Muscle of back (tissue), 11 donors: ENCODE results near the gene PSEN1. TPM values are rescaled to one million over a fixed set of nuclear protein-coding genes. Genes with fewer than 3 reads are reported as not detected.

Experiments used
- DNase-seq, 3 donors: peaks; one replicate each; pipeline versions ENCODE4 v3.0.0 to v3.0.0-alpha.2; 2013
- polyA plus RNA-seq, 10 donors: library from polyadenylated mRNA; unstranded; fragments of 120-200 nt; gene quantifications; one replicate each; pipeline ENCODE4 v1.2.1, GENCODE V29; 2013; ENCODE audit not compliant: insufficient read length in 10 of 10

Gene PSEN1
- polyA plus RNA-seq, 10 donors = 27.8 to 35.6 (median 31.7) TPM

- DNase-seq = no peak
These were observed 101.6 kb downstream of the PSEN1 start for GRCh38 chr14:73237786-73238423.

DNA sequence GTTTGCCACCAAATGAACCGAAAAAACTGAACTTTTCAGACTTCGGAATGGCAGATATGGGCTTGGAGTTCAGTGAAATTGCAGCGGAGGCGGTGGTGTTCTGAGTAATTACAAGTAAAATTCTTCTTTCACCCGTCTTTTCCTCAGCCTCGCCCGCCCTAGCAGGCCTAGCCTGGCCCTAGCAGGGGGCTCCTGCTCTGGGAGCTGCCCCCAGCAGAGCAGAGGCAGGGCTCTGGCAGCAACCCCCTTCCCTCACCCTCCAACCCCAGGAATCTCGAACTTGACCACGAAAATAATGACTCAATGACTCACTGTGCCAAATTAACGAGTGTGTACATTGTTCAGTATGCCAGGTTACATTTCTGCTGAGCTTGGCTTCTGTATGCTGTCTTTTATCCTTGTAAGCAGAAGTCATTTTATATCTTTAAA lies 102.1 kb downstream of the PSEN1 start:
- peak in 1 of 3 donors; percentile 56 for DNase-seq

GRCh38 chr14:73238941-73239340 lies 102.6 kb downstream of the PSEN1 start:
- DNase-seq = no peak

GRCh38 chr14:73239393-73240241 lies 103.3 kb downstream of the PSEN1 start:
- DNase-seq = peak in 2 of 3 donors; percentile 39 to 68

DNA sequence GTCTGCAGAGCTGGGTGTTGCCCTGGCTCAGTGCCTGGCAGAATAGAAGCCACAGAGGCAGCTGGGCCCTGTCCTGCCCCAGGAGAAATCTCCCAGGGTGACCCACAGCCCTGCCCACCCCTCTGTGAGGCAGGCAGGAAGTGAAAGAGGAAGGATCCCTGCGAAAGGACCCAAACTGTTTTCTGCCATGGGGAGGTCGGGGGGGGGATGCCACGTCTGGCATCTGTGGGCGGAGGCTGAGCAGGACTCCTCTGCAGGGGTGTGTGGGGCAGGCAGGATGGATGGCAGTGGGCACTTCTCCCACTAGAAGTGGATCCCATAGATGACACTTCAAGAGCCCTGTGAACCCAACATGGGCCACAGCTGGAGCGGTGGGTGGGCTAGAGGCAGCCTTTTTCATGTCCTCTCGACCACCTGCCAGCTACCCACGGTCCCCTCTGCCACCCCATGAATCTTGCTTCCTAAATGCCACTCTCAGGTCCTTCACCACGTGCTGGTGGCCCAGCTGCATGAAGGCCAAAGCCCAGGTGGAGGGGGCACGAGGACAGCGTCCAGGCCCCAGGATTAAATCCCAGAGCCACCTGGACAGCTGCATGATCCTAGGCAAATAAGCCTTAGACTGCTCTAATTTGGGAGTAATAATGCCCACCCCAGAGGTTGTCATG lies 104.6 kb downstream of the PSEN1 start:
- DNase-seq = no peak

GRCh38 chr14:73241481-73242165 lies 105.3 kb downstream of the PSEN1 start:
- DNase-seq = no peak

- no peak for DNase-seq
These were observed 106.1 kb downstream of the PSEN1 start for GRCh38 chr14:73242357-73242901.

DNA sequence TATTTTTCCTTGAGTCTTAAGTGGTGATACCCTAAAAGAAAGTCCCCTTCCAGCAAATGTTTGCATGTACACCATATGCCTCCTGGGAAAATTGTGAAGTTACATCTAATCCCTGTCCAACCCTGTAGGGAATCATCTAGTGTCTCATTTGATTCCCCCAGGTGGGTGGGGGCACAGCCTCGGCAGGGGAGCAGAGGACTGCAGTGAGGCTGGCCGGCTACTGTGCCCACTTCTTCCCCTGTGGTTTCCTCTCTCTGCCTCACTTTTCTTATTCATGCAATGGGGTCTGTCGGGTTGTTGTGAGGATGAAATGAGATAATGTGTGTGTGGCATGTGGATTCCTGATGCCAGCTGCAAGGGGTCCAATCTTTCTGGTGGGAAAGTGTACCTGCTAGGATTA lies 107.0 kb downstream of the PSEN1 start:
- no peak for DNase-seq

DNA sequence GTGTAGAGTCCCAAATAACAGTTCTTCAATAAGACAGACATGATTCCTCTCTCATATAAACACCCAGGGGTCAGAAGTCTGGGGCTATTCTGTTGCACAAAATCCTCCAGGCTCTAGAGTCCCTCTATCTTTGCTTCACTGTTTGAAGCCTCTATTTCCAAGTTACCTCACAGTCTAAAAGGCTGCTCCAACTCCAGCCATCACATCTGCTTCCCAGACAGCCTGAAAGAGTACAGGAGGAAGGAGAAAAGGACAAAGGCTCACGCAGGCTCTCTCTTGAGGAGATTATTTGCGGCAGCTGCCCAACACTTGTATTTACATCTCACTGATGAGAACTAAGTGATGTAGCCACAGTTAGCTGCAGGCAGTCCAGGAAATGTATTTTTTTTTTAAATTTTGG lies 107.4 kb downstream of the PSEN1 start:
- no peak for DNase-seq

DNA sequence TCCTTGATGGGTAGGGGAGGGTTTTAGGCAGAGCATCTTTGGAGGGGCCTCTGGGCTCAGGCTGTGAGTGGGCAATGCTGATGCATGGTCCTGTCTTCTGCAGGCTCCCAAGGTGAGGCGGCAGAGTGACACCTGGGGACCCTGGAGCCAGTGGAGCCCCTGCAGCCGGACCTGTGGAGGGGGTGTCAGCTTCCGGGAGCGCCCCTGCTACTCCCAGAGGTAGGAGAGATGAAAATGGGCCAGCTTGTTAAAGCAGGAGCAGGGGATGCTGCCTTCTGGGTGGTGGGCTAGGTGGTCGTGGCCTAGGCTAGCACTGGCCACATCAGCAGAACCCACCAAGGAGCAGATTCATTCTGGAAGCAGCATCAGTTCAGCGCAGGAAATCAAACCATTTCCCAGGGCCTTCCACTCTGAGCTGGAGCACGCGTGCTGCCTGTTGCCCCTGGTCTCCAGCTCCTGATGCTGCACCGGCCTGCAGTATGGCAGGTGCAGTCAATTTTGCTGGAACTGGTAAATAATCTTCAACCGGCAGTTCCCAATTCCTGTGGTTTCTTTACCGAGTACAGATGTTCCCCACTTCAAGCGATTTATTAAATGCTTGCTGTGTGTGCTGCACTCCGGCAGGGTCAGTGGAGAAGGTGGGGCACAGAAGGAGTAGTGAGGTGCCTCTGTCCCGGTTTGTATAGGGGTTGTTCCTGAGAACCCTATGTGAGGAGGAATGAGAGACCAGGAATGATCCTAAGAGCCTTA lies 108.4 kb downstream of the PSEN1 start:
- no peak for DNase-seq

DNA sequence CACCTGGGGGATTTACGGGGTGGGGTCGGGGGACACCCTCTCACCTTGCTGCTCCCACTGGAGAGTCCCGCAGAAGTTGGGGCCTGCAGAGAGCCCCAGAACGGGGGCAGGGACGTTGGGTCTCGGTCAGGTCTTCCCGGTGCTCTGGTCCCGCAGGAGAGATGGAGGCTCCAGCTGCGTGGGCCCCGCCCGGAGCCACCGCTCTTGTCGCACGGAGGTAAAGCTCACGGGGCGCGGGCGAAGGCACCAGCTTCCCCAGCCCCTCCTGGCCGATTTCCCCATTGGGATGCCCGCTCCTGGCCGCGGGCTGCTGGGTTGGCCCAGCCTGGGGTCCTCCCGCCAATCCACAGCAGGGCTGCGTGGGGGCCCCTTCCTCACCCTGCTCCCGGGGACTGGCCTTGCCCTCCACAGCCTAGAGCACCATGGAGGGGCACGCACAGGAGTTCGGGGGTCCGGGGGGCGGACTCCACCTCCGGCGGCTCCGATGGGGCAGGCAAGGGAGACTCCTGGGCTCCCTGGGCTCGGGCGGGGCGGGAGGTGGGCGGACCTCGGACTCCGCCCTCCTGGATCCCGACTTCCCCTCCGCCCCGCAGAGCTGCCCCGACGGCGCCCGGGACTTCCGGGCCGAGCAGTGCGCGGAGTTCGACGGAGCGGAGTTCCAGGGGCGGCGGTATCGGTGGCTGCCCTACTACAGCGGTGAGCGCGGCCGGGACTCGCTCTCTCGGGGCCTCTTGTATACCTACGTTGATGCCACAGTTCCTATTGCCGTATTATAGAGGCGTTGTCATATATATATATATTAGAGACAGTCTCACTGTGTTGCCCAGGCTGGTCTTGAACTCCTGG lies 109.4 kb downstream of the PSEN1 start:
- peak in 1 of 3 donors; percentile 68 for DNase-seq

DNA sequence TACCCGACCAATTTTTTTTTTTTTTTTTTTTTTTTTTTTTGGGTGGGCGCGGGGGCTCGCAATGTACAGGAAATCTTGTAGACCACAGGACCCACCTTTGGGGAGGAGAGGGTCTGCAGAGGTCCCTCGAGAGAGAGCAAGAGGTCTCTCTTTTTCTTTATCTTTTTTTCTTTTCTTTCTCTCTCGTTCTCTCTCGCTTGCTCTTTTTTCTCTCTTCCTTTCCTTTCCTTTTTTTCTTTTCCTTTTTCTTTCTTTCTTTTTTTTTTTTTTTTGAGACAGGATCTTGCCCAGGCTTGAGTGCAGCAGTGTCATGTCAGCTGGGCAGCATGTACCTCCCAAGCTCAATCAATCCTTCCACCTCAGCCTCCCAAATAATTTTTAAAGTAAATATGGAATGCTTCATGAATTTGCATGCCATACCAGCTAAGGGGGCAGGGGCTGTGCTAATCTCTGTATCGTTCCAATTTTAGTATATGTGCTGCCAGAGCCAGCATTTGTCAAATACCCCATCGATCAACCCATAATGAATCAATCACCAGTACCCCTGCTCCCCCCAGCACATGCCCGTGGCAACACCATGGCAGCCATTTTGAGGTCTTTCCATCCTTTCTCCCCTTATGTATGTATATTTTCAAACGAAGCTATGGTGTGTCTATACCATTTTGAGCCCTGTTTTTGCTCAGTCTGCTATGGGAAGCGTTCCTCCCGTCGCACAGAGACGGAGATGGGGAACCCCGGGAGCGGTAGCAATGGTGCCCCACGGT lies 110.3 kb downstream of the PSEN1 start:
- DNase-seq = no peak

- no peak for DNase-seq
These were observed 112.0 kb downstream of the PSEN1 start for GRCh38 chr14:73248108-73248868.

- DNase-seq = no peak
These were observed 112.8 kb downstream of the PSEN1 start for GRCh38 chr14:73249108-73249507.

GRCh38 chr14:73249564-73250316 lies 113.4 kb downstream of the PSEN1 start:
- no peak for DNase-seq

GRCh38 chr14:73250317-73250713 lies 114.0 kb downstream of the PSEN1 start:
- no peak for DNase-seq

DNA sequence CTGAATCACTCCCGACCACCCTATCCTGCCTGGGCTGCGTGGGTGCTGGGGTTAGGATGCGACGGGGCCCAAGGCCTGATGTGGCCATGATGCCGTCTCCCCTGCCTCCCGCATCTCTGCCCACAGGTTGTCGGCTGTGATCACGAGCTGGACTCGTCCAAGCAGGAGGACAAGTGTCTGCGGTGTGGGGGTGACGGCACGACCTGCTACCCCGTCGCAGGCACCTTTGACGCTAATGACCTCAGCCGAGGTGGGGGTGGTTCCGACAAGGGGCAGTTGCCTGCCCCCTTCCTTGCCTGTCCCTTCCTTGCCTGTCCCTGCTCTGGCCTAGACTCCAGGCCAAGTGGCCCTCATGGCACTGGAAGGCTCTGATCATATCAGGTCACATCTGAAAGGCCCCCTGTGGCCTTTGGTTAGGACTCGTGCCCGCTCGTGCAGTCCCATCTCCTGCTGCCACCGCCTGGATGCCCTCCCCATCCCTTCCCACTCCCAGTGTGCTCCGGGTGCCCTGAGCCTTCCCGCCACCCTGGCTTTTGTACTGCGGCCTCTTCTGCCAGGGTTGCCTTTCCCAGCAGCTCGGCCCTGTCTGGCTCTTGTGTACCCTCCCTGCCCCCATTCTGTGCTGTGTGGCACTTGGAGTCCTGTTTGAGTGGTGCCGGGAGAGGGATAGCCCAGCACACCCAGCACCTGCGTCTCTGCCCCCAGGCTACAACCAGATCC lies 114.6 kb downstream of the PSEN1 start:
- no peak for DNase-seq
